NCI-H2171 treated with DMSO at 0.1 percent for 48 hours (cell line): ENCODE results near the gene TOP2B.

Source experiments
- DNase-seq: peaks from one replicate; lab custom pipeline; 2025; lab: John Stamatoyannopoulos, UW

TOP2B gene

GRCh38 chr3:25584011-25584789 lies 80.5 kb downstream of the TOP2B start:
- no peak for DNase-seq

- no peak for DNase-seq
These were observed 81.4 kb downstream of the TOP2B start for GRCh38 chr3:25583343-25583742.

GRCh38 chr3:25582242-25582641 lies 82.5 kb downstream of the TOP2B start:
- no peak for DNase-seq

GRCh38 chr3:25581823-25582222 lies 82.9 kb downstream of the TOP2B start:
- DNase-seq = no peak

GRCh38 chr3:25581335-25581734 lies 83.4 kb downstream of the TOP2B start:
- no peak for DNase-seq

- no peak for DNase-seq
These were observed 84.2 kb downstream of the TOP2B start for GRCh38 chr3:25580534-25580933.

GRCh38 chr3:25578059-25578458 lies 86.6 kb downstream of the TOP2B start:
- DNase-seq = no peak

- DNase-seq = no peak
These were observed 87.8 kb downstream of the TOP2B start for GRCh38 chr3:25576831-25577454.

GRCh38 chr3:25576146-25576545 lies 88.6 kb downstream of the TOP2B start:
- DNase-seq = no peak

- no peak for DNase-seq
These were observed 89.7 kb downstream of the TOP2B start for GRCh38 chr3:25575001-25575400.

GRCh38 chr3:25574172-25574765 lies 90.4 kb downstream of the TOP2B start:
- DNase-seq = no peak

- no peak for DNase-seq
These were observed 91.1 kb downstream of the TOP2B start for GRCh38 chr3:25573386-25574171.

GRCh38 chr3:25572919-25573385 lies 91.8 kb downstream of the TOP2B start:
- no peak for DNase-seq

- no peak for DNase-seq
These were observed 92.4 kb downstream of the TOP2B start for GRCh38 chr3:25572336-25572735.

GRCh38 chr3:25571285-25571684 lies 93.4 kb downstream of the TOP2B start:
- no peak for DNase-seq

- no peak for DNase-seq
These were observed 96.1 kb downstream of the TOP2B start for GRCh38 chr3:25568525-25569078.

- no peak for DNase-seq
These were observed 96.7 kb downstream of the TOP2B start for GRCh38 chr3:25567806-25568524.

- no peak for DNase-seq
These were observed 97.3 kb downstream of the TOP2B start for GRCh38 chr3:25567388-25567787.

GRCh38 chr3:25566358-25566920 lies 98.3 kb downstream of the TOP2B start:
- no peak for DNase-seq

- DNase-seq = no peak
These were observed 98.9 kb downstream of the TOP2B start for GRCh38 chr3:25565807-25566206.

- no peak for DNase-seq
These were observed 100.6 kb downstream of the TOP2B start for GRCh38 chr3:25564075-25564474.
